SK-N-SH (cell line): Measurements from ENCODE around the gene BEST1. TPM values are rescaled to one million over a fixed set of nuclear protein-coding genes. Genes with fewer than 3 reads are reported as not detected.

Experiments
- CTCF ChIA-PET: fragments of 300-600, 350-600 bp; formaldehyde crosslinking; extraction: SDS; loops from one replicate; lab custom pipeline; 2021; lab: Yijun Ruan, JAX
- POLR2A ChIA-PET: fragments of 350-600 bp; sonication (Branson Sonifier 250); formaldehyde crosslinking; extraction: SDS; loops from one replicate; lab custom pipeline; 2020; ENCODE audit warnings: antibody characterized with exemption, inconsistent platforms; lab: Yijun Ruan, JAX
- DNase-seq: peaks from one replicate; pipeline ENCODE4 v3.0.0; 2012
- H2AFZ ChIP-seq: fragments of 200-600 bp; sonication (generic); 2 replicates; pipeline ENCODE4 v1.8.1; 2016; ENCODE audit warnings: antibody characterized with exemption, mild to moderate bottlenecking, low read depth
- H3F3A ChIP-seq: fragments of 200-600 bp; sonication (generic); replicated peaks from 2 replicates; pipeline ENCODE3; 2016; ENCODE audit warnings: antibody characterized with exemption, mild to moderate bottlenecking; ENCODE audit not compliant: insufficient read depth
- H3K27ac ChIP-seq, 2 experiments: fragments of 200-500 bp in 1 of 2; fragments of 200-600 bp in 1 of 2; sonication (Bioruptor generic) in 1 of 2; sonication (generic), shearing (Covaris generic) in 1 of 2; 2 replicates each; pipeline versions ENCODE4 v1.5.1 to v1.6.1; 2014 to 2016; ENCODE audit warnings: low read depth in 2 of 2, inconsistent platforms in 1 of 2, low read length in 1 of 2, mild to moderate bottlenecking in 1 of 2, mixed read lengths in 1 of 2
- H3K27me3 ChIP-seq: fragments of 200-600 bp; sonication (generic), shearing (Covaris generic); 2 replicates; pipeline ENCODE4 v1.6.1; 2016; ENCODE audit warnings: mixed run types; ENCODE audit not compliant: insufficient read depth
- H3K36me3 ChIP-seq, 2 experiments: fragments of 200-500 bp in 1 of 2; fragments of 200-600 bp in 1 of 2; sonication (Bioruptor generic) in 1 of 2; sonication (generic) in 1 of 2; replicated peaks in 1 of 2; 2 replicates each; pipeline versions ENCODE3 to v1.5.1; 2014 to 2016; ENCODE audit warnings: low read length in 1 of 2, mild to moderate bottlenecking in 1 of 2; ENCODE audit not compliant: insufficient read depth in 2 of 2, control insufficient read depth in 1 of 2
- H3K4me1 ChIP-seq, 2 experiments: fragments of 200-500 bp in 1 of 2; fragments of 200-600 bp in 1 of 2; sonication (Bioruptor generic) in 1 of 2; sonication (generic), shearing (Covaris generic) in 1 of 2; 2 replicates each; pipeline versions ENCODE4 v1.5.1 to v1.6.1; 2014 to 2016; ENCODE audit warnings: low read depth in 1 of 2, low read length in 1 of 2, mixed run types in 1 of 2; ENCODE audit not compliant: insufficient read depth in 2 of 2, control insufficient read depth in 1 of 2
- H3K4me2 ChIP-seq: fragments of 200-600 bp; sonication (generic), shearing (Covaris generic); 2 replicates; pipeline ENCODE4 v1.6.1; 2017; ENCODE audit warnings: mixed run types
- H3K4me3 ChIP-seq, 2 experiments: fragments of 200-500 bp in 1 of 2; fragments of 200-600 bp in 1 of 2; sonication (Bioruptor generic) in 1 of 2; sonication (generic), shearing (Covaris generic) in 1 of 2; 2 replicates each; pipeline versions ENCODE4 v1.5.1 to v1.8.1; 2014 to 2016; ENCODE audit warnings: low read depth in 2 of 2, inconsistent platforms in 1 of 2, low read length in 1 of 2, mild to moderate bottlenecking in 1 of 2, mixed read lengths in 1 of 2, moderate library complexity in 1 of 2
- H3K79me2 ChIP-seq: fragments of 200-600 bp; sonication (generic); 2 replicates; pipeline ENCODE4 v1.8.1; 2017; ENCODE audit warnings: mild to moderate bottlenecking; ENCODE audit not compliant: insufficient read depth
- H3K9ac ChIP-seq: fragments of 200-600 bp; sonication (generic); 2 replicates; pipeline ENCODE4 v1.6.1; 2017; ENCODE audit warnings: mixed run types
- H3K9me2 ChIP-seq: fragments of 200-600 bp; sonication (generic); 2 replicates; pipeline ENCODE4 v1.6.1; 2017; ENCODE audit warnings: mixed run types
- H3K9me3 ChIP-seq: fragments of 200-600 bp; sonication (generic); 2 replicates; pipeline ENCODE4 v1.6.1; 2017; ENCODE audit warnings: mixed run types, mild to moderate bottlenecking, moderate library complexity
- H4K20me1 ChIP-seq: fragments of 200-600 bp; sonication (generic); 2 replicates; pipeline ENCODE4 v1.6.1; 2017; ENCODE audit warnings: mild to moderate bottlenecking, mixed run types; ENCODE audit not compliant: insufficient read depth
- CHD2 ChIP-seq: fragments of 150-350 bp; IDR thresholded peaks from 2 replicates; pipeline ENCODE4 v1.6.1; 2018; ENCODE audit warnings: low read length; ENCODE audit not compliant: partially characterized antibody
- ELF1 ChIP-seq: IDR thresholded peaks from 2 replicates; pipeline ENCODE4 v1.4.0; 2012
- FOSL2 ChIP-seq: IDR thresholded peaks from 2 replicates; pipeline ENCODE4 v1.4.0; 2012; ENCODE audit warnings: low read depth, mild to moderate bottlenecking, moderate library complexity, borderline replicate concordance
- FOXM1 ChIP-seq: IDR thresholded peaks from 2 replicates; pipeline ENCODE4 v1.4.0; 2012; ENCODE audit warnings: low read depth, mild to moderate bottlenecking
- GATA2 ChIP-seq: sonication (generic); formaldehyde crosslinking; IDR thresholded peaks from 2 replicates; pipeline ENCODE4 v1.5.0; 2020; ENCODE audit warnings: mild to moderate bottlenecking, missing genetic modification reagents
- JUND ChIP-seq: IDR thresholded peaks from 2 replicates; pipeline ENCODE4 v1.4.0; 2012
- MAX ChIP-seq: IDR thresholded peaks from 2 replicates; pipeline ENCODE4 v1.4.0; 2012; ENCODE audit warnings: low read depth
- MEF2A ChIP-seq: IDR thresholded peaks from 2 replicates; pipeline ENCODE4 v1.4.0; 2012; ENCODE audit warnings: low read depth, borderline replicate concordance
- NFIC ChIP-seq: IDR thresholded peaks from 2 replicates; pipeline ENCODE4 v1.4.0; 2012; ENCODE audit warnings: borderline replicate concordance
- PBX3 ChIP-seq: IDR thresholded peaks from 2 replicates; pipeline ENCODE4; 2012
- POLR2AphosphoS5 ChIP-seq: IDR thresholded peaks from 2 replicates; pipeline ENCODE4 v1.6.1; 2012; ENCODE audit warnings: low read depth, low read length
- RAD21 ChIP-seq: IDR thresholded peaks from 2 replicates; pipeline ENCODE4 v1.6.1; 2012; ENCODE audit warnings: mild to moderate bottlenecking, low read length
- RCOR1 ChIP-seq: fragments of 150-350 bp; IDR thresholded peaks from 2 replicates; pipeline ENCODE4 v1.6.1; 2017; ENCODE audit warnings: antibody characterized with exemption, low read length
- RFX5 ChIP-seq: IDR thresholded peaks from 2 replicates; pipeline ENCODE4 v1.6.1; 2012; ENCODE audit warnings: mild to moderate bottlenecking, improper control_type of control experiment, low read length
- RXRA ChIP-seq: IDR thresholded peaks from 2 replicates; pipeline ENCODE4 v1.4.0; 2012; ENCODE audit warnings: low read depth, mild to moderate bottlenecking, borderline replicate concordance
- SIN3A ChIP-seq: IDR thresholded peaks from 2 replicates; pipeline ENCODE4 v1.6.1; 2012; ENCODE audit warnings: low read depth, mild to moderate bottlenecking, low read length, moderate library complexity, borderline replicate concordance
- TAF1 ChIP-seq: IDR thresholded peaks from 2 replicates; pipeline ENCODE4 v1.6.1; 2012; ENCODE audit warnings: low read depth, mild to moderate bottlenecking, low read length, moderate library complexity, borderline replicate concordance
- TCF12 ChIP-seq: IDR thresholded peaks from 2 replicates; pipeline ENCODE4 v1.4.0; 2012
- TEAD4 ChIP-seq: IDR thresholded peaks from 2 replicates; pipeline ENCODE4 v1.4.0; 2012; ENCODE audit warnings: mild to moderate bottlenecking, borderline replicate concordance; ENCODE audit not compliant: insufficient read depth
- YY1 ChIP-seq: IDR thresholded peaks from 2 replicates; pipeline ENCODE4 v1.4.0; 2012; ENCODE audit warnings: low read depth, mild to moderate bottlenecking
- WGBS: methylation state at CpG from one replicate; pipeline ENCODE4 v1.1.6; 2017; ENCODE audit warnings: low lambda C conversion rate; 5-methylcytosine and 5-hydroxymethylcytosine counted together
- polyA plus RNA-seq, 3 experiments: library from polyadenylated mRNA; depleted of rRNA; stranded (reverse); fragments of >200 nt; gene quantifications; 2 replicates each; pipeline ENCODE4 v1.2.3, GENCODE V29; 2012
- TF ChIP-seq, protein P1 (sequence below): fragments of 200-600 bp; sonication (generic); IDR thresholded peaks from 2 replicates; pipeline ENCODE4 v1.6.1; 2017; ENCODE audit warnings: antibody characterized with exemption, mild to moderate bottlenecking, moderate library complexity
- TF ChIP-seq, protein P2 (sequence below): fragments of 150-350 bp; IDR thresholded peaks from 2 replicates; pipeline ENCODE4 v1.6.1; 2016; ENCODE audit warnings: mild to moderate bottlenecking, low read depth, low read length
- TF ChIP-seq, protein P3 (sequence below): IDR thresholded peaks from 2 replicates; pipeline ENCODE4 v1.4.0; 2012; ENCODE audit warnings: low read depth, borderline replicate concordance
- TF ChIP-seq, protein P4 (sequence below): fragments of 150-350 bp; IDR thresholded peaks from 2 replicates; pipeline ENCODE4 v1.6.1; 2017; ENCODE audit warnings: antibody characterized with exemption, low read length, low read depth, borderline replicate concordance

Gene BEST1
- polyA plus RNA-seq, 1 of the 3 experiments (the other 2 are of a cell fraction) = 0.30 TPM

DNA sequence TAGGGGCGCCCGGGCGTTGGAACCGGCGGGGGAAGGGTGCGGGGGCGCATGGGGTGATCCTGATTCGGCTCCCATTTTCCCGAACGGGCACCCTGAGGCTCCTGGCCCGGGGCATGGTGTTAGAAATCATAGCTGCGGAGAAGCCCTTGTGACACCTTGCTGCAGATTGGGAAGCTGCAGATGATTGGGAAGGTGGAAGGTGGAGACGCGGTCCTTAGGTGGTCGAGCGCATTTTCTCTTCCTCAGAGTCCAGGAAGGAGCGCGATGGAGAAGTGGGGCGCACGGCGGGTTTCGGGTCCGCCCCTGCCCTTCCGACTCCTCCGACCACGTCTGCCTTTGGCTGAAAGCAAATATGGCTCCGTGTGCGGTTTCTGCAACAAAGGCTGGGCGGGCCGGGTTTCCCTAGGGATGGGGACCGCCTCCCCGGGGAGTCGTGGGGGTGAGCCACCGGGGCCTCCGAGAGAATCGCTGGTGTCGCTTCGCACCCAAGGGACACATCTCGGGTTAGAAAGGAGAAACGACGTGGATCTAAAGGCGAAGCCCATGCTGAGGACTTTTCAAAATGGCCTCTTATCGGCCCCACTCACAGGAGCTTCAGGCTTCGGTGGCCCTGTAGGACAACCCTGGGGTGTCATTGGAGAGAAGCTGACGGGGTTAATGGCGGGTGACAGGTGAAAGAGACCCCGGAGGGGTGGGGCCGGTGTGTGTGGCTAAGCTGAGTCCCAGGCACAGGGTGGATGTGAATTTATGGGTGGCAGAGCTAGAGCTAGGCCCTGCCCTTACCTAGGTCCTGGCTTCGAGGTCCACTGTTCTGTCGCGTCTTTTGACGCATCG is 18.0 kb downstream of the BEST1 start:
- WGBS = 12% methylated on average over 49 of the region's 53 CpGs

More for the DNA sequence above, 18.0 kb downstream of the BEST1 start:
- H3K4me3 ChIP-seq = peak overlapping the region; percentile 99
- H3K4me1 ChIP-seq = peaks cover 45 to 60% of the 10 kb centered on the region in 2 experiments
- TF ChIP-seq NFIC = no peak
- 0 out of 2 replicates have a peak, but pooled peaks have one; percentile 7 for TF ChIP-seq MAX
- no peak for TF ChIP-seq SIN3A
- TF ChIP-seq FOXM1 = no peak
- no peak; the same call in 1 of the 2 replicates for TF ChIP-seq RXRA
- no peak for TF ChIP-seq TCF12
- no peak for TF ChIP-seq PBX3
- TF ChIP-seq TAF1 = peak; percentile 26; the same call in 1 of the 2 replicates
- TF ChIP-seq GATA2 = no peak
- TF ChIP-seq, protein P1, sequence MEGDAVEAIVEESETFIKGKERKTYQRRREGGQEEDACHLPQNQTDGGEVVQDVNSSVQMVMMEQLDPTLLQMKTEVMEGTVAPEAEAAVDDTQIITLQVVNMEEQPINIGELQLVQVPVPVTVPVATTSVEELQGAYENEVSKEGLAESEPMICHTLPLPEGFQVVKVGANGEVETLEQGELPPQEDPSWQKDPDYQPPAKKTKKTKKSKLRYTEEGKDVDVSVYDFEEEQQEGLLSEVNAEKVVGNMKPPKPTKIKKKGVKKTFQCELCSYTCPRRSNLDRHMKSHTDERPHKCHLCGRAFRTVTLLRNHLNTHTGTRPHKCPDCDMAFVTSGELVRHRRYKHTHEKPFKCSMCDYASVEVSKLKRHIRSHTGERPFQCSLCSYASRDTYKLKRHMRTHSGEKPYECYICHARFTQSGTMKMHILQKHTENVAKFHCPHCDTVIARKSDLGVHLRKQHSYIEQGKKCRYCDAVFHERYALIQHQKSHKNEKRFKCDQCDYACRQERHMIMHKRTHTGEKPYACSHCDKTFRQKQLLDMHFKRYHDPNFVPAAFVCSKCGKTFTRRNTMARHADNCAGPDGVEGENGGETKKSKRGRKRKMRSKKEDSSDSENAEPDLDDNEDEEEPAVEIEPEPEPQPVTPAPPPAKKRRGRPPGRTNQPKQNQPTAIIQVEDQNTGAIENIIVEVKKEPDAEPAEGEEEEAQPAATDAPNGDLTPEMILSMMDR = no peak
- no peak for TF ChIP-seq ELF1
- no peak for TF ChIP-seq FOSL2
- peak; percentile 83 for TF ChIP-seq YY1
- no peak for TF ChIP-seq RFX5
- no peak for TF ChIP-seq RAD21
- no peak for TF ChIP-seq JUND
- TF ChIP-seq, protein P2, sequence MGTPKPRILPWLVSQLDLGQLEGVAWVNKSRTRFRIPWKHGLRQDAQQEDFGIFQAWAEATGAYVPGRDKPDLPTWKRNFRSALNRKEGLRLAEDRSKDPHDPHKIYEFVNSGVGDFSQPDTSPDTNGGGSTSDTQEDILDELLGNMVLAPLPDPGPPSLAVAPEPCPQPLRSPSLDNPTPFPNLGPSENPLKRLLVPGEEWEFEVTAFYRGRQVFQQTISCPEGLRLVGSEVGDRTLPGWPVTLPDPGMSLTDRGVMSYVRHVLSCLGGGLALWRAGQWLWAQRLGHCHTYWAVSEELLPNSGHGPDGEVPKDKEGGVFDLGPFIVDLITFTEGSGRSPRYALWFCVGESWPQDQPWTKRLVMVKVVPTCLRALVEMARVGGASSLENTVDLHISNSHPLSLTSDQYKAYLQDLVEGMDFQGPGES = no peak
- TF ChIP-seq MEF2A = no peak
- no peak for TF ChIP-seq RCOR1
- TF ChIP-seq CHD2 = no peak
- TF ChIP-seq, protein P3, sequence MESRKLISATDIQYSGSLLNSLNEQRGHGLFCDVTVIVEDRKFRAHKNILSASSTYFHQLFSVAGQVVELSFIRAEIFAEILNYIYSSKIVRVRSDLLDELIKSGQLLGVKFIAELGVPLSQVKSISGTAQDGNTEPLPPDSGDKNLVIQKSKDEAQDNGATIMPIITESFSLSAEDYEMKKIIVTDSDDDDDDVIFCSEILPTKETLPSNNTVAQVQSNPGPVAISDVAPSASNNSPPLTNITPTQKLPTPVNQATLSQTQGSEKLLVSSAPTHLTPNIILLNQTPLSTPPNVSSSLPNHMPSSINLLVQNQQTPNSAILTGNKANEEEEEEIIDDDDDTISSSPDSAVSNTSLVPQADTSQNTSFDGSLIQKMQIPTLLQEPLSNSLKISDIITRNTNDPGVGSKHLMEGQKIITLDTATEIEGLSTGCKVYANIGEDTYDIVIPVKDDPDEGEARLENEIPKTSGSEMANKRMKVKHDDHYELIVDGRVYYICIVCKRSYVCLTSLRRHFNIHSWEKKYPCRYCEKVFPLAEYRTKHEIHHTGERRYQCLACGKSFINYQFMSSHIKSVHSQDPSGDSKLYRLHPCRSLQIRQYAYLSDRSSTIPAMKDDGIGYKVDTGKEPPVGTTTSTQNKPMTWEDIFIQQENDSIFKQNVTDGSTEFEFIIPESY = no peak
- TF ChIP-seq, protein P4, sequence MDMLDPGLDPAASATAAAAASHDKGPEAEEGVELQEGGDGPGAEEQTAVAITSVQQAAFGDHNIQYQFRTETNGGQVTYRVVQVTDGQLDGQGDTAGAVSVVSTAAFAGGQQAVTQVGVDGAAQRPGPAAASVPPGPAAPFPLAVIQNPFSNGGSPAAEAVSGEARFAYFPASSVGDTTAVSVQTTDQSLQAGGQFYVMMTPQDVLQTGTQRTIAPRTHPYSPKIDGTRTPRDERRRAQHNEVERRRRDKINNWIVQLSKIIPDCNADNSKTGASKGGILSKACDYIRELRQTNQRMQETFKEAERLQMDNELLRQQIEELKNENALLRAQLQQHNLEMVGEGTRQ = no peak
- TF ChIP-seq POLR2AphosphoS5 = no peak
- TF ChIP-seq TEAD4 = no peak
- peak overlapping the region; percentile 88 for H3K4me2 ChIP-seq
- peaks cover 27 to 34% of the 10 kb centered on the region in 2 experiments for H3K36me3 ChIP-seq
- no peaks in the 10 kb centered on the region for H3K9me2 ChIP-seq
- H4K20me1 ChIP-seq = peaks cover 41% of the 10 kb centered on the region
- CTCF ChIA-PET = interaction anchor here (0.7 to 11.7 kb wide), 14 partner anchors 11 to 156 kb away, joined by 3 to 64 read pairs (median 4); partner anchors contain the start of gene INCENP
- POLR2A ChIA-PET = interaction anchor here (0.6 to 5.2 kb wide), 22 partner anchors 8 to 431 kb away, joined by 3 to 76 read pairs (median 5); partner anchors contain the start of genes BEST1 and FADS2
- DNase-seq = peak; percentile 61
- peak overlapping the region; percentile 95 for H3K9ac ChIP-seq
- H3K27ac ChIP-seq = peak overlapping the region; percentile 94 to 97
- no peaks in the 10 kb centered on the region for H3K27me3 ChIP-seq
- H3K79me2 ChIP-seq = peaks cover 43% of the 10 kb centered on the region
- H3F3A ChIP-seq = peaks cover 71% of the 10 kb centered on the region
- H3K9me3 ChIP-seq = no peaks in the 10 kb centered on the region
- peak overlapping the region; percentile 80 for H2AFZ ChIP-seq
